Mesothelial cell of epicardium (in vitro differentiated cells): ENCODE results near the gene CYRIA. TPM values are rescaled to one million over a fixed set of nuclear protein-coding genes. Genes with fewer than 3 reads are reported as not detected.

Experiments used
- DNase-seq, 2 experiments: peaks; one replicate each; pipeline ENCODE4 v3.0.0; 2021; ENCODE audit warnings: low spot score in 2 of 2; ENCODE audit not compliant: unreplicated experiment in 2 of 2
- H3K27ac Mint-ChIP-seq: 2 replicates; pipeline ENCODE4 v1.8.0; 2021; ENCODE audit warnings: mixed read lengths
- H3K27me3 Mint-ChIP-seq: 2 replicates; pipeline ENCODE4 v1.8.0; 2021; ENCODE audit warnings: low read depth, mixed read lengths
- H3K36me3 Mint-ChIP-seq: 2 replicates; pipeline ENCODE4 v1.8.0; 2021; ENCODE audit warnings: mixed read lengths
- H3K4me1 Mint-ChIP-seq: 2 replicates; pipeline ENCODE4 v1.8.0; 2021; ENCODE audit warnings: mixed read lengths
- H3K4me3 Mint-ChIP-seq: 2 replicates; pipeline ENCODE4 v1.8.0; 2021; ENCODE audit warnings: mild to moderate bottlenecking, moderate library complexity, mixed read lengths
- H3K9me3 Mint-ChIP-seq: 2 replicates; pipeline ENCODE4 v1.8.0; 2021; ENCODE audit warnings: mixed read lengths
- total RNA-seq: library from RNA; stranded (reverse); gene quantifications from 3 replicates; pipeline ENCODE4 v1.2.1, GENCODE V29; 2021
- TF ChIP-seq, protein P1 (sequence below): fragments of 200-600 bp; sonication (generic); IDR thresholded peaks from one replicate; pipeline ENCODE4 v1.5.0; 2021; ENCODE audit warnings: antibody characterized with exemption; ENCODE audit not compliant: unreplicated experiment

The CYRIA gene
- total RNA-seq: 3.9 to 4.5 TPM (median 4.0 TPM) in 3 replicates

GRCh38 chr2:16665748-16666448, at the start of gene CYRIA:
TSS of gene CYRIA (minus strand) at chr2:16665834. CDS start at chr2:16588119, 77,715 bp downstream.
- H3K4me1 Mint-ChIP-seq: peaks cover 18% of the 10 kb centered on the region
- H3K9me3 Mint-ChIP-seq: no peaks in the 10 kb centered on the region
- peak within 1 kb of the TSS; percentile 1 for H3K27ac Mint-ChIP-seq
- H3K4me3 Mint-ChIP-seq: peak within 1 kb of the TSS; percentile 76
- peaks cover 21% of the 10 kb centered on the region for H3K27me3 Mint-ChIP-seq
- TF ChIP-seq, protein P1, sequence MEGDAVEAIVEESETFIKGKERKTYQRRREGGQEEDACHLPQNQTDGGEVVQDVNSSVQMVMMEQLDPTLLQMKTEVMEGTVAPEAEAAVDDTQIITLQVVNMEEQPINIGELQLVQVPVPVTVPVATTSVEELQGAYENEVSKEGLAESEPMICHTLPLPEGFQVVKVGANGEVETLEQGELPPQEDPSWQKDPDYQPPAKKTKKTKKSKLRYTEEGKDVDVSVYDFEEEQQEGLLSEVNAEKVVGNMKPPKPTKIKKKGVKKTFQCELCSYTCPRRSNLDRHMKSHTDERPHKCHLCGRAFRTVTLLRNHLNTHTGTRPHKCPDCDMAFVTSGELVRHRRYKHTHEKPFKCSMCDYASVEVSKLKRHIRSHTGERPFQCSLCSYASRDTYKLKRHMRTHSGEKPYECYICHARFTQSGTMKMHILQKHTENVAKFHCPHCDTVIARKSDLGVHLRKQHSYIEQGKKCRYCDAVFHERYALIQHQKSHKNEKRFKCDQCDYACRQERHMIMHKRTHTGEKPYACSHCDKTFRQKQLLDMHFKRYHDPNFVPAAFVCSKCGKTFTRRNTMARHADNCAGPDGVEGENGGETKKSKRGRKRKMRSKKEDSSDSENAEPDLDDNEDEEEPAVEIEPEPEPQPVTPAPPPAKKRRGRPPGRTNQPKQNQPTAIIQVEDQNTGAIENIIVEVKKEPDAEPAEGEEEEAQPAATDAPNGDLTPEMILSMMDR: no peak
- H3K36me3 Mint-ChIP-seq: no peaks in the 10 kb centered on the region
- DNase-seq: peak; percentile 51 to 58

- TF ChIP-seq, protein P1: no peak
- H3K36me3 Mint-ChIP-seq: no peaks in the 10 kb centered on the region
- peaks cover 9% of the 10 kb centered on the region for H3K4me1 Mint-ChIP-seq
- H3K9me3 Mint-ChIP-seq: no peaks in the 10 kb centered on the region
- no peak overlapping the region for H3K27ac Mint-ChIP-seq
- no peak overlapping the region for H3K4me3 Mint-ChIP-seq
- DNase-seq: no peak
- peaks cover 2% of the 10 kb centered on the region for H3K27me3 Mint-ChIP-seq
These were observed 47.4 kb upstream of the CYRIA start for GRCh38 chr2:16713011-16713423.

DNA sequence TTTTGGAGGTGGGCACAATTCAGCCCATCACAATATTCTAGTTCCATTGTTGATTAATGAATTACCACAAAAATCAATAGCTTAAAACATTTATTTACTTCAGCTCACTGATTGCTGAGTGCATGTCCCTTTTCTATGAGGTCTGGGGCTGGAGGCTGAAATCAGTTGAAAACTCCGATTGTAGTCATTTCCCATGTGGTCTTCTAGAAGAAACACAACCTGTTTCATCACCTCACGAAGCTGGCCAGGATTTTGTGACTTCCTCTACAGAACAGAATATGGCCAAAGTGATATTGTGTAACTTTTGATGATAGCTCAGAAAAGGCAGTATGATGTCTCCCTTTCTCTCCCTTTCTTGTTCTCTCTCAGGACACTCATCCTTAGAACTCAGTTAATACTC, 44.1 kb upstream of the CYRIA start:
- TF ChIP-seq, protein P1: no peak
- Mint-ChIP-seq H3K27ac (no peak overlapping the region), H3K4me1 (peaks cover 9% of the 10 kb centered on the region), H3K27me3 (no peaks in the 10 kb centered on the region), H3K4me3 (no peak overlapping the region), H3K36me3 (no peaks in the 10 kb centered on the region), H3K9me3 (no peaks in the 10 kb centered on the region)
- DNase-seq: no peak

GRCh38 chr2:16708173-16708572, 42.5 kb upstream of the CYRIA start:
- DNase-seq: no peak
- Mint-ChIP-seq H3K4me1 (peaks cover 2% of the 10 kb centered on the region), H3K36me3 (no peaks in the 10 kb centered on the region), H3K27me3 (no peaks in the 10 kb centered on the region), H3K9me3 (no peaks in the 10 kb centered on the region), H3K27ac (no peak overlapping the region), H3K4me3 (no peak overlapping the region)
- TF ChIP-seq, protein P1: no peak

GRCh38 chr2:16707014-16707623, 41.5 kb upstream of the CYRIA start:
- Mint-ChIP-seq H3K27me3 (no peaks in the 10 kb centered on the region), H3K9me3 (no peaks in the 10 kb centered on the region), H3K27ac (no peak overlapping the region), H3K36me3 (no peaks in the 10 kb centered on the region), H3K4me1 (no peaks in the 10 kb centered on the region), H3K4me3 (no peak overlapping the region)
- TF ChIP-seq, protein P1: no peak
- DNase-seq: no peak
